Putamen (tissue), 1 donor: ENCODE data around the gene PDK3.

Experiments used
- DNase-seq: peaks from one replicate; pipeline ENCODE4 v3.0.0-alpha.2; 2016; ENCODE audit warnings: low spot score

The PDK3 gene

DNA sequence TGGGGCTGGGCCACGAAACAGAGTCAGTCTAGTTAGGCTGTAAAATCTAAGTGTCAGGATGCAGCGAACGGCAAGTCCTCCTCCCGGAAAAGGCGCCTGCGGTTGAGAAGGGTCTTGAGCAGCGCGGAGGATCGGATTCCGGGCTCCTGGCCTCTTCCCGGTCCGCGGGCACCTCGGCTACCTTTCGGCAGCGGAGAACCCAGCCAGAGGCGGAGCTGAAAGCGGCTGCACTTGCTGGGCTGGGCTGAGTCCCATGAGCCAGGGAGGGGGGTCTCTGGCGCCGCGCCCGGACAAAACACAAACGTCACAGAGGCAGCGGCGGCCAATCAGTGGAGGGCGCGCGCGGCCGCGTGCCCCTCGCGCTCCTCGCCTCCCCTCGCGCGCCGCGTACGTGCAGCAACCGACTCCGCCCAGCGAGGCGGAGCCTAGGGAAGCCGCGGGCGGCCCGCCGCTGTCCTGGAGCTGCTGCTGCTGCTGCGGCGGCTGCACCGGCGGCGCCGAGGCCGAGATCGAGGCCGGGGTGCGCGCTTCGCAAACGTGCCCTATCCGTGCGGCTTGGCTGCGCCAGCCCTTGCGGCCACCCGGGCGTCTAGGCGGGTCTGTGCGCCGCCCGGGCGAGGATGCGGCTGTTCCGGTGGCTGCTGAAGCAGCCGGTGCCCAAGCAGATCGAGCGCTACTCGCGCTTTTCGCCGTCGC is at the start of gene PDK3:
PDK3 (plus strand) TSS at position 451 of the 696 bp plus-strand sequence; CDS start at position 621, 170 bp downstream.
- peak; percentile 86 for DNase-seq

DNA sequence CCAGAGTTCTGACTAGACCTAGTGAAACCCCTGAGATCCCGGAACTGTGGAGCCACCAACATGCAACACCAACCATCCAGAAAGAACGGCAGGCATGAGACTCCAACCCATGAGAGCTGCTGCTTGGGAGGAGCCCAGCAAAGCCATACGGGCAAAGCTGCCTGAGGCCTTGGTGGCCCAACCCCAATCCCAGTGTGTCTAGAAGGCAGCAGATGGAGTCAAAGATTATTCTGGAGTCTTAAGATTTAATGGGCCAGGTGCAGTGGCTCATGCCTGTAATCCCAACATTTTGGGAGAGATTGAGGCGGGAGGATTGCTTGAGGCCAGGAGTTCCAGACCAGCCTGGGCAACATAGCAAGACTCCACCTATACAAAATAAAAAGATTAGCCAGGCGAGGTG is 49.2 kb upstream of the PDK3 start:
- no peak for DNase-seq

DNA sequence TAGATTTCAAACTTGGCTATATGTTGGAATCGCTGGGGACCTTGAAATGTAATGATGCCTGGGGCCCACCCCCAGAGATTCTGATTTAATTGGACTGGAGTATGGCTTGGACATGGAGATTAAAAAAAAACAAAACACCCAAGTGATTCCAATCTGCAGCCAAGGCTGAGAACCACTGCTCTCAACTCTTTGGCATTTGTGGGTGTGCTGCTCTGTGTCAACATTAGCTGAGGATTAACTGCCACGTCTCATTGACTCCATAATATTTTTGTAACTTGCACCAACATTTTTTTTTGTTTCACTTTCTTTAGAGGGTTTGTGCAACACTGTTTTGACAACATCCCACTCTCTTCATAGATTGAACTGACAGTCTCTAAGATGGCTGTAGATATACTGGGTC is 41.1 kb upstream of the PDK3 start:
- DNase-seq, result no peak

- DNase-seq, result peak; percentile 8
Observed at GRCh38 chrX:24424948-24425347, 40.1 kb upstream of the PDK3 start.

- DNase-seq, result no peak
Observed at GRCh38 chrX:24425806-24426205, 39.3 kb upstream of the PDK3 start.

DNA sequence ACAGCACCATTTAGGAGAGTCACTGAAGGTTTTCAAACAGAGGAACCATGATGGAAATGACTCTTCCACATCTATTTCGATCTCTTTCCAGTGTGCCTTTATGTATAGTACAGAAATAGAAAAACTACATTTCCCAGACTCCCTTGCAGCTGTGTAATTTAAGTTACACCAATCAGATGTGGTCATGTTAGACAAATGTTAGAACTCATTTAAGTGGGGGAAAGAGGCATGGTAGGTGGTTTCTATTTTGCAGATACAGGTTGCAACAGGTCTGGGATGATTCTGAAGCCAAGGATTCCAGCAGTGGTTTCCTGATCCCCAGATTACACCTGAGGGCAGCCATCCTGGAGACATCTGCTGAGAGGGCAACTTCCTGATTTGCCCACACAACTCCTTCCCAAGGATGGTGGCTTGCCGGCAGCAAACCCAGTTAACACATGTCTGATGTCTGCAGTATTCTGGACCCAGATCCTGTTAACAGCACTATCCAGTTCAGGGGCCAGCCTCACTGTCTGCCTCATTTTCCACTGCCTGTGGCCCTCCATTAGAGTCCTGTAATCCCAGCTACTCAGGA is 38.7 kb upstream of the PDK3 start:
- DNase-seq, result peak; percentile 31

- DNase-seq, result no peak
Observed at GRCh38 chrX:24426921-24427746, 38.0 kb upstream of the PDK3 start.

- no peak for DNase-seq
Observed at GRCh38 chrX:24427747-24428019, 37.4 kb upstream of the PDK3 start.

GRCh38 chrX:24428516-24428915 is 36.6 kb upstream of the PDK3 start:
- DNase-seq, result no peak

- DNase-seq, result no peak
Observed at GRCh38 chrX:24435060-24435459, 30.0 kb upstream of the PDK3 start.

DNA sequence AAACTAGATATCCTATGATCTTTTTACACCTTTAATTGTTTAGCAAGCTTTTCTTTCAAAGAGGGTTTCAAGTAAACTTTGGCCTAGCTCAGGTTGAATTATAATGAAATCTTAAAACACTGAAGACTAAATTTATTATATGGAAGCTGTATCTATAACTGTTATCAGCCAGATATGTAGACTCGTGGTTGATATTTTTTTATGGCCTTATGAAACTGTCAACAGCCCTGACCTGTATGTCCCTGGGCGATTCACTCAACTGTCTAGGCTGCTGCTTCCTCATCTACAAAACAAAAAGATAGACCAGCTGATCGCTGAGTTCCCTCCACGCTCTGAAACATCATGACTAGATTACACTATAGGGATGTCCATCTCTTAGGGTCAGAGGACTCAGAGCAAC is 21.2 kb upstream of the PDK3 start:
- no peak for DNase-seq

- DNase-seq, result no peak
Observed at GRCh38 chrX:24444645-24445044, 20.4 kb upstream of the PDK3 start.

DNA sequence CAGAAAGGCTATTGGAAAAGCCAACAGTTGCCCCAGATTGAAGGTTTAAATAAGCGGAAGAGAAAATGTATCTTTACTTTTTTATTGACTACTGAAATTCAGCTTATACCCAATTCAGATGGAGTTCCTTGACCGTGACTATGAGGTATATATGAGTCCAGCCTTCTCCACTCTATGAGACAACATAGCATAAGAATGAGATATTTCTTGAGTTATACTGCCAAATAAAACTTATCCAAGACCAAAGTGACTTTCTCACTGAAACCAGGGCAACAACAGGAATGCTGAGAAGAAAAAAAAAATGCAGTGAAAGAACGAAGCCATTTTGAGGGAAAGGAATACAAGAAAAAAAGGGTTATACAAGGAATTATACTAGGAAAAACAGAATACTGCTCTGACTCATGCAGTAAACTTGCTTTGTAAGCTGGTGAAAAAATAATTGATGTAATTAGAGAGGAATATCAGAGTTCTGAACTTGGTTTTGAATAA is 16.3 kb upstream of the PDK3 start:
- no peak for DNase-seq

DNA sequence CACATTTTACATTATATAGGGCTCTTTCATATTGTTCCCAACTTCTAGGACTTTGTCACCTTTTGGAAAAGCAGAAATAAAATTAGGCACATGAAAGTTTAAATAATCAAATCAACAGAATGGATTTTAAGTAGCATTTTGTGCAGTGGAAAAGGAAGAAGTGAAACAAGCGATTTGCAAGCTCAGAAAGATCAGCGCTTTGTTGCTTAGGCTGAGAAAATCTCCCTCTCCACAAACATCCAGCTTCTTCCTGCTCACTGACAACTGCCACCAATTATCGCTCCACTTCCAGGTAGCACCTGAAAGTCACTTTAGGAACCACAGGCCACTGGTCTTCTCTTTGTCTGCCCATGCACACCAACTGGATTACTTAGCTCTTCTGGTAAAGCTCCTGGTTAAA is 2.0 kb upstream of the PDK3 start:
- DNase-seq, result no peak

GRCh38 chrX:24464498-24464835 is 619 bp upstream of the PDK3 start:
- no peak for DNase-seq

GRCh38 chrX:24465532-24465865 is 413 bp downstream of the PDK3 start:
- no peak for DNase-seq

GRCh38 chrX:24466025-24466424 is 939 bp downstream of the PDK3 start:
- DNase-seq, result no peak

DNA sequence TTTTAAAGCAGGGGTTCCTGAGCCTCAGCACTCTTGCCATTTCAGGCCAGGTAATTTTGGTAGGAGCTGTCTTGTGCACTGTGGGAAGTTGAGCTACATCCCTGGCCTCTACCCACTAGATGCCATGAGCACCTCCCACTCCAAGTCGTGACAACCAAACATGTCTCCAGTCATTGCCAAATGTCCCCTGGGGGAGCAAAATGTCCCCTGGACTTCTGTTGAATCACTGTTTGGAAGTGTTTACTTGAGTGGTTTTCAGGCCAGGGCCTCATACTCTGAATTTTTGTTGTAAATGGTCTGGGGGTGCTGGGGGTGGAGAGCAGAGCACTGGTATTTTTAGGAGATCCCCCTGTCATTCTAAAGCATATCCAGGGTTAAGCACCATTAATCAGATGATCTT is 3.2 kb downstream of the PDK3 start:
- no peak for DNase-seq

DNA sequence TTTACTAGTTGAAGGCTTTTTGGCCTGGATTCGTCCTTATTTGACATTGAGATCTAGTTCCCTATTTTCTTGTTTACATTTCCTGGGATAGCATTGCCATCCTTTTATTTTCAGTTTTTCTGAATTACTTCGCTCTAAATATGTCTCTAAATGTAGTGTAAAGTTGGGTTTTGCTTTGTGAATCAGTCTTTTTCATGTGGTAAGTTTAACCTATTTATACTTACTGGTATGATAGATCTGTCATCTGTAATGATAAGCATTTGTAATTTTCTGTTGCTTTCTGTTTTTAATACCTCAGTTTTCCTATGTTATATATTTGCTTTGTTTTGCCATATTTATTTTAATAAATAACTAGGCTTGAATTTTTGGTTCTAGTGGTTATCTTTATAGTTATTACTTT is 6.7 kb downstream of the PDK3 start:
- no peak for DNase-seq

- DNase-seq, result no peak
Observed at GRCh38 chrX:24475480-24475879, 10.4 kb downstream of the PDK3 start.

DNA sequence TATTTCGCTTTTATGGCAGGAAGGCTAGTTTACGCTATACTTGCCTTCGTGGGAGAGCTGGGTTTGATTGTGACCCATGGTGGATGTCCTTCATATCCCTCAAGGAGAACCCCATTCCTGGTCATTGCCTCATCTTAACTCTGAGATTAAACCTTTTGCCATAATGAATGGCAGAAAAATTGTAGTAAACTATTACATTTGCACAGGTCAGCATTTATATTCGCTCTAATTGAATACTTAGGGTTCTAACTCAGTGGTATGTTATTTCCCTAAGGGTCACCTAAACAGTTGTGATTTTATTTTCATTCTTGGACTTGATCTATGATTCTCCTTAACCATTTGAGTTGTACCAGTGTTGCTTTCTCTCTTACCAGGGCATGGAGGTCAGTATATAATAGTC is 13.4 kb downstream of the PDK3 start:
- DNase-seq, result no peak

GRCh38 chrX:24479924-24480323 is 14.8 kb downstream of the PDK3 start:
- DNase-seq, result no peak

- no peak for DNase-seq
Observed at GRCh38 chrX:24480400-24480865, 15.3 kb downstream of the PDK3 start.
